ENCODE data around the gene P3H1. TPM values are rescaled to one million over a fixed set of nuclear protein-coding genes. Genes with fewer than 3 reads are reported as not detected.
"Not testable (repeated sequence)": the region's sequence is repeated elsewhere in the genome, so short reads cannot be mapped to it uniquely, and the experiment has no call there.

P3H1 gene
- total RNA-seq (2021) (22.8 and 45.5 TPM in 2 replicates), Bru-seq, nascent RNA (percentile 43 among the genes with signal in this experiment), BruChase-seq, experiment 1, labeled RNA remaining after a 2-hour chase (percentile 51 among the genes with signal in this experiment), BruChase-seq, experiment 2, labeled RNA remaining after a 6-hour chase (percentile 55 among the genes with signal in this experiment)
- long read RNA-seq, transcript P3H1-202 (15 exons, 2,585 nt), result major isoform, 25 of 41 reads
- long read RNA-seq, partial matches to known transcripts, result 3 of 41 reads
- long read RNA-seq, other reads (novel, unspliced or antisense), result 6 of 41 reads

- BruUV-seq (replicated peaks), result no TSS peak
- intact Hi-C loops (cut with micrococcal nuclease; ENCODE audit: unreplicated experiment), result loop anchor here (2.0 to 10.0 kb wide), 5 partner anchors 50 to 1332 kb away; partner anchors contain the start of genes ERMAP, GUCA2A and SVBP
These were observed at the start of gene P3H1, which contains the start of gene C1orf50 for GRCh38 chr1:42766741-42767509. TSS of gene P3H1 (minus strand) at chr1:42767028. CDS start at chr1:42766971, 57 bp downstream. TSS of gene C1orf50 (plus strand) at chr1:42767249. CDS start at chr1:42767312, 63 bp downstream.

DNA sequence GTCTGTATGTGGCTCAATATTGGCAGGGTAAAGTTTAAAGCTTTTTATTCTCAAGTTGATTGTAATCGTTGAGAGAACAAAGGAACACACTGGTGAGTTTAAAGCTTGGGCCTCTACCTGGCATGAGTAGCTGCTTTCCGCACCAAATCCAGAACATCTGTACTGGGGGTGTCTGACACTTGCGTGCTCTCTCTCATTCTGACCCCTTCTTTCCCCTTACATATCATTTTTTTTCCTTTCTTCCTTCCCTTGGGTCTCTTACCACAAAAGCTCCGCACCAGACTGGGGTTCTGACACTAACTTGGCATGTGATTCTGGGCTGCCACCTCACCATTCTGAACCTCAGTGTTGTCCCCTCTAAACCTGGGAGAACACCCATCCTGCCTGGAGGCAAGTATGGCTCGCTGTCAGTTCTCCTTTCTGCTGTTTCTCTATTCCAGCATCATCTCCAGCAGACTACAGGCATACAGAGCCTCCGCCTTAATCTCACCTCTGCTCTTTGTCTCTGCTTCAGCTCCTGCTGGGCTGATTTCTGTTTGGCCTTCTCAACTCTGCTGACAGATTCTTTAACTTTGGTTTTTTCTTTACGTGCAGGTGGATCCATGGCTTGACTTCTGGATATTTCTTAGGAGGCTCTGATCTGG is 49.2 kb upstream of the P3H1 start:
- Histone ChIP-seq H3K4me2 (peak overlapping the region; percentile 85), H3K4me3 (peak overlapping the region; percentile 100), H3K9me3 (ENCODE audit: insufficient read depth, low read depth) (no peaks in the 10 kb centered on the region), H2AFZ (peak overlapping the region; percentile 99), H3K4me1 (replicated peaks; ENCODE audit: insufficient read depth) (peaks cover 21% of the 10 kb centered on the region), H3K36me3 (ENCODE audit: low read depth) (no peaks in the 10 kb centered on the region), H3F3A (ENCODE audit: insufficient read depth, low read depth) (peaks cover 8% of the 10 kb centered on the region; the same call in 1 of the 2 replicates), H3K9me2 (ENCODE audit: insufficient read depth) (no peaks in the 10 kb centered on the region), H4K20me1 (ENCODE audit: insufficient read depth) (peaks cover 4% of the 10 kb centered on the region; the same call in 1 of the 2 replicates), H3K27ac (peak overlapping the region; percentile 54), H3K79me2 (ENCODE audit: low read depth) (peaks cover 19% of the 10 kb centered on the region; the same call in 1 of the 2 replicates), H3K27me3 (ENCODE audit: insufficient read depth, low read depth) (no peaks in the 10 kb centered on the region)
- ChIA-PET POLR2A (ENCODE audit: unreplicated experiment) (interaction anchor here (0.6 kb wide), 2 partner anchors 49 to 155 kb away, joined by 3 read pairs; partner anchors contain the start of genes C1orf50 and P3H1), CTCF (interaction anchor here (1.3 kb wide), 1 partner anchor 258 kb away, joined by 4 read pairs; no protein-coding TSS in a partner anchor)
- intact Hi-C loops (cut with micrococcal nuclease; ENCODE audit: unreplicated experiment), result loop anchor here (2.0 kb wide), 1 partner anchor 49 kb away; the partner anchor contains the start of genes C1orf50 and P3H1
- BruUV-seq (replicated peaks), result TSS peak; percentile 61
- no peak for TF ChIP-seq EZH2 (IDR thresholded peaks at IDR 0.05; ENCODE audit: low read depth)
- TF ChIP-seq CTCF (conservative IDR thresholded peaks at IDR 0.05), result no peak
- peak in 1 of 2 experiments; percentile 20 for DNase-seq

More at GRCh38 chr1:42766741-42767509, at the start of gene P3H1, which contains the start of gene C1orf50:
- Histone ChIP-seq H3K4me2 (peak within 1 kb of the TSS; percentile 98), H3K27ac (no peak within 1 kb of the TSS), H3K9me3 (ENCODE audit: insufficient read depth, low read depth) (no peaks in the 10 kb centered on the region), H3K9me2 (ENCODE audit: insufficient read depth) (no peaks in the 10 kb centered on the region), H3K36me3 (ENCODE audit: low read depth) (no peaks in the 10 kb centered on the region), H3K4me3 (peak within 1 kb of the TSS; percentile 86), H3K27me3 (ENCODE audit: insufficient read depth, low read depth) (no peaks in the 10 kb centered on the region), H3K4me1 (replicated peaks; ENCODE audit: insufficient read depth) (peaks cover 24% of the 10 kb centered on the region), H4K20me1 (ENCODE audit: insufficient read depth) (no peaks in the 10 kb centered on the region), H2AFZ (peak within 1 kb of the TSS; percentile 97), H3K79me2 (ENCODE audit: low read depth) (peaks cover 30% of the 10 kb centered on the region), H3F3A (ENCODE audit: insufficient read depth, low read depth) (no peaks in the 10 kb centered on the region)
- TF ChIP-seq CTCF (conservative IDR thresholded peaks at IDR 0.05) (no peak), EZH2 (IDR thresholded peaks at IDR 0.05; ENCODE audit: low read depth) (no peak)
- POLR2A ChIA-PET (ENCODE audit: unreplicated experiment), result interaction anchor here (0.6 to 1.6 kb wide), 10 partner anchors 49 to 1087 kb away, joined by 3 to 8 read pairs (median 4); partner anchors contain the start of gene YBX1
- CTCF ChIA-PET, result interaction anchor here (2.0 kb wide), 1 partner anchor 307 kb away, joined by 10 read pairs; no protein-coding TSS in a partner anchor
- DNase-seq, result peak; percentile 96 to 100

DNA sequence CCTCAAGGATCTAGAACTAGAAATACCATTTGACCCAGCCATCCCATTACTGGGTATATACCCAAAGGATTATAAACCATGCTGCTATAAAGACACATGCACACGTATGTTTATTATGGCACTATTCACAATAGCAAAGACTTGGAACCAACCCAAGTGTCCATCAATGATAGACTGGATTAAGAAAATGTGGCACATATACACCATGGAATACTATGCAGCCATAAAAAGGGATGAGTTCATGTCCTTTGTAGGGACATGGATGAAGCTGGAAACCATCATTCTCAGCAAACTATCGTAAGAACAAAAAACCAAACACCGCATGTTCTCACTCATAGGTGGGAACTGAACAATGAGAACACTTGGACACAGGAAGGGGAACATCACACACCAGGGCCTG is 48.0 kb upstream of the P3H1 start:
- H3K27ac ChIP-seq; H3K9me2 ChIP-seq (ENCODE audit: insufficient read depth); H3K27me3 ChIP-seq (ENCODE audit: insufficient read depth, low read depth); CTCF ChIA-PET; H3F3A ChIP-seq (ENCODE audit: insufficient read depth, low read depth); H3K4me3 ChIP-seq; H3K36me3 ChIP-seq (ENCODE audit: low read depth); POLR2A ChIA-PET (ENCODE audit: unreplicated experiment); DNase-seq; H3K9me3 ChIP-seq (ENCODE audit: insufficient read depth, low read depth); H3K4me2 ChIP-seq; intact Hi-C loops (cut with micrococcal nuclease; ENCODE audit: unreplicated experiment); H2AFZ ChIP-seq; H4K20me1 ChIP-seq (ENCODE audit: insufficient read depth): not testable (repeated sequence)
- Histone ChIP-seq H3K79me2 (ENCODE audit: low read depth) (peaks cover 19% of the 10 kb centered on the region; the same call in 1 of the 2 replicates), H3K4me1 (replicated peaks; ENCODE audit: insufficient read depth) (peaks cover 21% of the 10 kb centered on the region)
- TSS peak; percentile 0 for BruUV-seq (replicated peaks)
